KBM-7 (cell line): Measurements from ENCODE around the gene CPXM2.

Source experiments
- DNase-seq: peaks from one replicate; pipeline ENCODE4 v3.0.0-alpha.2; 2015
- in situ Hi-C: fragments of 300-500 bp; cut with MboI; formaldehyde crosslinking; loops from 2 replicates; pipeline ENCODE4 v1.14.3; 2020; ENCODE audit warnings: low sequenced_read_pairs, low pct_unique_long_range_greater_than_20kb, mixed read lengths

The CPXM2 gene

DNA sequence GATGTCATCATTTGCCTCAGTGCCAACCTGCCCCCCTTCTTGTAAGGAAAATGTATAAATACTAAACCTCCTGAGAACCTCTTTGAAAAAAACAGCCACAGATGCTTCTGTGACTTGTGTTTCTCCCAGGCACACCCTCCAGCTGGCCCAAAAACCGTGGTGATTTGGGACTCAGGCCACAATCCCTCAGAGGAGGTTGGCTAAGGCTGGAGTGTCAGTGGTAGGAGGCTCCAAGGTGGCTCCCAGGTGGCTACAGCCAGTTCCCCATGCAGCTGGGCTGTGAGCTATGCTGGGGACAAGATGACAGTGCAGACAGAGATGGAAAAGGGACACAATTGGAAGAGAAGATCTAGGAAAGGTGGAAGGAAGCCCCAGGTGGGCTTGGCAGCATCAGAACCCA is 104.7 kb downstream of the CPXM2 start:
- no peak for DNase-seq
- in situ Hi-C loops = no loop called here

DNA sequence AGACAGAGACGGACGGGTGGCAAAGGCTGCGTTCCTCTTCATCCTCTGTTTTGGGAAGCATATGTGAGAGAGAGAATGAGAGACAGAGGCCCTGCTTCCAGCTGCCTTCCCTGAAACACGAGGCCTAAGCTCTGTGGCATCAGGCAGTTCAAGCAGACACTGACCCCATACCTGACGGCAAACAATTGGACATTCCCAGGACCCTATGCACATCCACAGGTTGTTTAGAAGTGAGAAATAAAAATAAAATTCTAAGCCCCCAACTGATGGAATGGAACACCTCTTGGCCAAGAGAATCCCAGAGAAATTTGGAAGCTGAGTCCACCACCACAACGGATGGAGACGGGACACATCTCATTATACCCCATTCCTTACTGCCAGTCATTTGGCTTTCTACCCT is 105.3 kb downstream of the CPXM2 start:
- no peak for DNase-seq

DNA sequence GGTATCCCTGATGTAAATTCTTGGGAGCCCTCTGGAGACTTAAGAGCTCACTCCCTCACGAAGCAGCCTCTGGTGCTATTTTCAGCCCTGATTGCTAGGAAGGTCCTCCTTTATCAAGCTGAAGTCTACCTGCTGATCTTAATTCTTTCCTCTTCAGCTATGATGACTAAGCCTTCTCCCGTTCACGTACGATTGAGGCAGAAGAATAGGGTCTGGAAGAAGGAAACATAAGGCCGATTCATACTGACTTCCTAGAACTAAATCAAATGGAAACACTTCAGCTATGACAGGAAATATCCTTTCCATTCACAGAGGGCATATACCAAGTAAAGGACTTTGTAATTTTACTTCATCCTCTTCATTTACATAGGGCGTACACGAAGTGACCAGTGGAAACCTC is 107.0 kb downstream of the CPXM2 start:
- in situ Hi-C loops = no loop called here
- DNase-seq = no peak

More for the DNA sequence above, 105.3 kb downstream of the CPXM2 start:
- in situ Hi-C loops = no loop called here

DNA sequence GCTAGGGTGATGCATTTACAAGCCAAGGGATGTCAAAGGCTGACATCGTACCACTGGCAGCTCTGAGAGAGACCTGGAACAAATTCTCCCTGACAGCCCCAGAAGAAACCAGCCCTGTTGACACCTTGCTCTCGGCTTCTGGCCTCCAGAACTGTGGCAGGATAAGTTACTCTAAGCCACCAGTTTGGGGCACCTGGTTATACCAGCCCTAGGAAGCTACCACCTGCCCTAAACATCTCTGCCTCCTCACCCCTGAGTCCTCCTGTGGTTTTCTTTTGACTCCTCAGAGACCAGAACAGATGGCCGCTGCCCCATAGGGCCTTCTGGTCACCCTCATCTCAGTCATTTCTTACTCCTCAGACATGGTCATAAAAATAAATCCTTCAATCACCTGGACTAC is 107.4 kb downstream of the CPXM2 start:
- DNase-seq = no peak
- in situ Hi-C loops = no loop called here

DNA sequence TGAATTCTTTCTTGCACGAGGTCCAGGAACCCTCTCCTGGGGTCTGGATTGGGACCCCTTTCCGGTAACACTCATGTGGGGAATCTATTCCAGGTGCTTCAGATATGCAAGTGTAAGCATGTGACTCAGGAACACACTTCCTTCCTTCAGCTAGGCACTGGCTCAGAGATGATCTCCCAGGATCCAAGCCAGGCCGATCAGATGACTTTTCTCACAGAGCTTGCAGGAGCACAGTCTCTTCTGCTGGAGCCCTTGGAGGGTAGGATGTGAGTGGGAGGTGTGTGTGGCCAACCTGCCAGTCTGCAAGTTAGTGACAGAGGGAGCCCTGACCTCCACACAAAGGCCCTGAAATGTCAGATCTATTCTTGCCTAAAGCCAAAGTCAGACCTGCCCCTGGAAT is 108.3 kb downstream of the CPXM2 start:
- in situ Hi-C loops = no loop called here
- no peak for DNase-seq

DNA sequence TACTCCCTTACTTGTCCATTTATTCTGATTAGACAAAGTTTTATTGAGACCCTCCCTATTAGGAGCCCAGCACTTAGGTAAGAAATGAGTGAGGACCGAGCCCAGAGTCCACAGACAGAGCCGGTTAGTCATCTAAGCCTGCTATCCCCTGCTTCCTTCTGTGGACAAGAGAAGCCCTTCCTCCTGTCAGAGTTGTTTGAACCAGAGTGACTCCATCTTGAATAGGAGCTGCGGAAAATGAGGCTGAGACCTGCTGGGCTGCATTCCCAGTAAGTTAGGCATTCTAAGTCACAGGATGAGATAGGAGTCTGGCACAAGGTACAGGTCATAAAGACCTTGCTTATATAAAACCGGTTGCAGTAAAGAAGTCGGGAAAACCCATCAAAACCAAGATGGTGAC is 109.1 kb downstream of the CPXM2 start:
- no peak for DNase-seq
- in situ Hi-C loops = no loop called here

DNA sequence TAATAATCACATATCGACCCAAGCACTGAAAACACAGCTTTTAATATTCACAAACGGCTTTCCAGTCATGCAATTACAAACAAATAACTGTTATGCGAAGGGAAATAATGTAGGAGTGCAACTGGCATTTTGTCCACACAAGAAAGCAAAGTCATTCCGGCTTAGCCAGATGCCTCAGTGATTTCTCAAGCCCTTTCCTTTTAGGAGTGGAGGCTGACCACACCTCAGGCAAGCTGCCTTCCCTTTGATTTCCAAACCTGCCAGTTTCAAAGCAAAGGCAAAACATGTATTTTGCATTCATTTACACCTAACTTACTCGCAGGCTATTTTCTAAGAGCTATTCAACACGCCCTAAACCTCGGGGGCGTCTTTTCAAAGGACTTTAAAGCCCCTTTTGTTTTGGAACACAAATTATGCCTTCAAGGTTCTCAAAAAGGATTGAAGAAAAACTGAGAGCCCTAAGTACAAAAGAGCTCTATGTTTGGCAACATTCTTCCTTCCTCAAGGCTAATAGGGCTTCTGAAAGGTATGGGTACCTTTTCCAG is 109.6 kb downstream of the CPXM2 start:
- DNase-seq = no peak
- in situ Hi-C loops = no loop called here

DNA sequence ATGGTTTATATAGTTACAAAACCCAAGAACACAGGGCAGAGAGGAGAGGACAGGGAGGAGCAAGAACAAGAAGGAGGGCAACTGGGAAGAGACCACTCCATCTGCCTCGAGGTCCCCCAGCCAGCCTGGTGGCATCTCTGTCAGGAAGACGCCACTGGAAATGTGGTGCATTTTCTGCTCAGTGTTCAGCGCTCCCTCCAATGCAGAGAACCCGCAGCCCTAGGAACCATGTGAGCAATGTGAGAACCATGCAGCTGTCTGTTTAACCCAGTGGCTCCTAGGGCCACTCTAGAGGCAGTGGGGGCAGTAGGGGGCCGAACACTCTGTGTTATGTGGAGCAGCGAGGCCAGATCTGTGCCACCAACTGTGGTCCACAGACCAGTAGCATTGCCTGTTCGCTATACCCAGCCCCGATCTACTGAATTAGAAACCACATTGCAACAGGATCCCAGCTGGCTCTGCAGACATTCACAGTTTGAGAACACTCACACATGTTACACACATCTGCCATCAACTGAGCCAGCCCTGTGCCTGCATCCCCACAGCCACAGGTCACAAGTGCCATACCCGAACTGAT is 110.2 kb downstream of the CPXM2 start:
- in situ Hi-C loops = no loop called here
- DNase-seq = no peak

DNA sequence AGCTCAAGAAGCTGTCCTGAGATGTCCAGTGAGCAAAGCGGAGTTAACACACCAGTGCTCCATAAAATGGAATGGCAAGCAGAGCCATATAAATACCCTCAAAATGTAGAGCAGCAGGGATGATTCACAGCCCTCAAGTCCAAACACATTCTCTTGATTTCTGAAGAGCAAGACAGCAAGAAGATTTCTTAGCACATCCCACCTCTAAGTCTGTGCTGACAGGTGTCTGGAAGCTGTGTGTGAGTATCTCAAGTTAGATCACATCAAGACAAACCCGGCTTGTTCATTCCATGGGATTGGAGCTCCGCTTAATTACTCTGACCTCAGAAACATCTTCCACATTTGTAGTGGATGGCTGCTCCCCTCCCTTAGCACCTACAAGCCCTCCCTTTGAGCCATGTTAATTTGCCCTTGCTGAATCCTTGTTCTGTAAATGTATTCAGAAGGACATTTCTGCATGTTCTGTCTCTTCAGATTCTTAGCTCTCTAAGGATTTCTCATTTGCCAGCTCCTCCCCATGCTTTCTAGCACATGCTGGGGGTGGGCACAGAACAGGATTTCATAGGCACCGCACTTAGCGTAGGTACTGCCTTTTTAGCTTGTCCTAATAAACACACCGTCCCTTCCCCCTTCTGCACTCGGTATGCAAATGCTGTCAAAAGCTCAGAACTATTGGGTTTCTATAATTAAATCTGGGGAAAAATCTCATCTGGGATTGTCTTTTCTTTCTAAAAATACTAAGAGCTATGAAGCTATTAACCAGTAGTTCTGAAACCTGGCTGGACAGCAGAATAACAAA is 112.7 kb downstream of the CPXM2 start:
- no peak for DNase-seq
- in situ Hi-C loops = no loop called here

DNA sequence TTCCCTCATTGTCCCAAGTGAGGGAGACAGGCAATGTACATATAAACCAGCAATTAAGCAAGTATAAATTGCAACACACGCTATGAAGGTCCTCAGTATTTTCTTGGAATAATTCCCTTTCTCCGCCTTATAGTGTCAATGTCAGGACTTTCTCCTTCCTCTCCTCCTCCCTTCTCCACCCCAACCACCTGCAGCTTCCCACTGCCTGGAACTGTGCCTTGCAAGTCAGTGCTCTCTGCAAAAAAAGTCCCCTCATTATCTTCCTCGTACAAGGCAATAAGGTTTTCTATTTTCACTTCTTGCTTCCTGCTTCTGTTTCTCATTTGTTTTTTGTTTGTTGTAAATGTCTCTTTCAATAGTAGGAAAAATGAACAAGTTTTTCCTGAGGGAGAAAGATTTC is 113.7 kb downstream of the CPXM2 start:
- in situ Hi-C loops = no loop called here
- no peak for DNase-seq

DNA sequence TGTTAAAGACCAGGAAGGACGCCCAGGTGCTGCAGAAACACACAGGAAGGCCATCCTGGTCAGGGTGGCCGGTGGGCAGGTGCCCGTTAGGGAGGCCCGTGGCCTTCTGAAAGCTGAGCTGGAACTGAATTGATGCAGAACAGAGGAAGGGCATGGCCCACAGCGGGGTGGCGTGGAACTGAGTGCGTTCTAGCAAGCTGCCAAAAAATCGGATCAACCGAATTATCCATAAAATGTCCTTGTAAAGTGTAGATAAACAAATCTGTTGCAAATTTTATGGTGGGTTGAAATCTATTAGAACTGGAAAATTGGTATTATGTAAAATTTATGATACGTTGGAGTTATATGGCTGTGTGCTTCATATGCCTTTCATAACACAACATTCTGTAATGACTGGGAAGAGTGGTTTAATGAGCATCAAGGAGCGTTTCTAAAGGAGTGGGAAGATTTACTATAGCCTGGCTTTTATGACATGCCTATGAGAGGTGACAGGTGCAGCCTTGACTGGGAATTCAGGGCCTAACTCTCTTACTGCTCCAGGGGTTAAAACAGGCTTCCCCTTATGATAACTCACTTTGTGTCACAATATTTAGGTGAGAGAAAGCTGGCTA is 117.4 kb downstream of the CPXM2 start:
- DNase-seq = no peak
- in situ Hi-C loops = no loop called here

DNA sequence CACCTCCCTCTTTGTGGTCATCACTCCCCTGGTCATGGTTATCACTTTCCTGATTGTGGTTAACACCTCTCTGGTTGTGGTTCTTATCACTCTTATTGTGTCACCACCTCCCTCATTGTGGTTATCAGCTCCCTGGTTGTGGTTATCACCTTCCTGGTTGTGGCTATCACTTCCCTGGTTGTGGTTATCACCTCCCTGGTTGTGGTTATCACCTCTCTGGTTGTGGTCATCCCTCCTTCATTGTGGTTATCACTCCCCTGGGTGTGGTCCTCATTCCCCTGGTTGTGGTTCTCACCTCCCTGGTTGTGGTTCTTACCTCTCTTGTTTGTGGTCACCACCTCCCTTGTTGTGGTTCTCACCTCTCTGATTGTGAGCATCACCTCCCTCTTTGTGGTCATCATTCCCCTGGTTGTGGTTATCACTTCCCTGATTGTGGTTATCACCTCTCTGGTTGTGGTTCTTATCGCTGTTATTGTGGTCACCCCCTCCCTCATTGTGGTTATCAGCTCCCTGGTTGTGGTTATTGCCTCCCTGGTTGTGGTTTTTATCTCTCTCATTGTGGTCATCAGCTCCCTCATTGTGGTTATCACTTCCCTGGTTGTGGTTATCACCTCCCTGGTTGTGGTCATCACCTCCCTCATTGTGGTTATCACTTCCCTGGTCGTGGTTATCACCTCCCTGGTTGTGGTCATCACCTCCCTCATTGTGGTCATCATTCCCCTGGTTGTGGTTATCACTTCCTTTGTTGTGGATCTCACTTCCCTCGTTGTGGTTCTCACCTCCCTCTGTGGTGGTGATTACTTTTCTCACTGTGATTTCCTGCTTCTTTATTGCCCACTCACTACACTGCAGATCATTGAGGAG is 118.7 kb downstream of the CPXM2 start:
- peak; percentile 3 for DNase-seq
- in situ Hi-C loops = no loop called here

DNA sequence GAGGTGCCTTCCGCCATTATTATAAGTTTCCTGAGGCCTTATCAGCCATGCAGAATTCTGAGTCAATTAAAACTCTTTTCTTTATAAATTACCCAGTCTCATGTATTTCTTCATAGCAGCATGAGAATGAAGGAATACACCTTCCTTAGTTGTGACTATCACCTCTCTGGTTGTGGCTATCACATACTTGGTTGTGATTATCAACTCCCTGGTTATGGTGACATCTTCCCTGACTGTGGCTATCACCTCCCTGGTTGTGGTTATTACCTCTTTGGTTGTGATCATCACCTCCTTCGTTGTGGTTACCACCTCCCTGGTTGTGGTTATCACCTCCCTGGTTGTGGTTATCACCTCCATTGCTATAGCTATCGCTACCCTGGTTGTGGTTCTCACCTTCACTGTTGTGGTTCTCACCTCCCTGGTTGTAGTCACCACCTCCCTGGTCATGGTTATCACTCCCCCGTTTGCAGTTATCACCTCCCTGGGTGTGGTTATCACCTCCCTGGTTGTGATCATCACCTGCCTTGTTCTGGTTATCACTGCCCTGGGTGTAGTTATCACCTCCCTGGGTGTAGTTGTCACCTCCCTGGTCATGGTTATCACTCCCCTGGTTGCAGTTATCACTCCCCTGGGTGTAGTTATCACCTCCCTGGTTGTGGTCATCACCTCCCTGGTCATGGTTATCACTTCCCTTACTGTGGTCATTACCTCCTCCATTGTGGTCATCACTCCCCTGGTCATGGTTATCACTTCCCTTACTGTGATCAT is 119.5 kb downstream of the CPXM2 start:
- in situ Hi-C loops = no loop called here

DNA sequence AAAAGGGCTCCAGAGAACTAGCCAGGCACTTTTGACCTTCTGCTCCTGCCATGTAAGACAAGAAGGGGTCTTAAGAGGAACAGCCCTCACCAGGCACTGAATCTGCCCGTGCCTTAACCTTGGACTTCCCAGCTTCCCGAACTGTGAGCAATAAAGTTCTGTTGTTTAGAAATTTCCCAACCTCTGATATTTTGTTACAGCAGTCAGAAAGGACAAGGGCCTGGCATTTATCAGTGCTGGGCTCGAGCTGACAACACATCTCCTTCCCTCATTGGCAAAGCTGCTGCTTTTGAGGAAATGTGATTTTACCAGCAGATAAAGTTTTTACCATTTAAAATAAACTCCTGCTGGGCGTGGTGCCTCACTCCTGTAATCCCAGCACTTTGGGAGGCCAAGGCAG is 122.0 kb downstream of the CPXM2 start:
- in situ Hi-C loops = no loop called here
- DNase-seq = no peak

More for the DNA sequence above, 119.5 kb downstream of the CPXM2 start:
- peak; percentile 0 for DNase-seq

DNA sequence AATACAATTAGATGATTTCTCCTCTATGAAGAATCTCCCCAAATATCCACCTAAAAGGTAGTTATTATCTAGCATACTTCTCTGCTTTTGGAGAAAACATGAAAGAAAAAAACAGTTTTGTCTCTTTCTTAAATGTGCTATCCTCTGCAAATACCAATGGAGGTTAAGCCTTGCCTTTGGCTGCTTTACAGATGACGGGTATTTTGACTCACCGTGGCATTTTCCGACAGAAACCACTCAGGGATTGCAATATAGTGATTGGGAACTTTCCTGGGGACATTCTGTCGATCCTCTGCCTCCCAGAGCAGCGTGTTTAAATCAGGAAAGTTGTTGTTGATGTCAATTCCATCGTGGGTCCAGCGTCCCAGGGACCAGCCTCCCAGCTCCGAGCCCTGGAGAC is 124.8 kb downstream of the CPXM2 start:
- in situ Hi-C loops = no loop called here
- no peak for DNase-seq

DNA sequence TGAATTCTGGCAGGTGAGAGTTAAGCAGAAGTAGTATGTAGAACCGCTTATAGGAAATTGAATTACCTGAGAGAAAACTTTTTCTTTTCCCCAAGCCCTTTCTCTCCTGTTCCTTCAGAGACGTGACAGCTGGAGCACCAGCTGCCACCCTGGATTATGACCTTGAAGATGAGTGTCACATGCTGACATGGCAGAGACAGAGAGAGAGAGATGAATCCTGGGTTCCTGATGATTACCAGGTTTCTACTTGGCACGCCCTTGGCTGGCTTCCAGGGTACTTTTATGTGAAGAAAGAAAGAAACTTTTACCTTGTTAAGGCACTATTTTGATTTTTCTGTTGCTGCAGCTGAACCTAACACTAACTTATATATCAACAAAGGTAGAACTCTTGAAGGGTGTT is 125.6 kb downstream of the CPXM2 start:
- in situ Hi-C loops = no loop called here
- DNase-seq = no peak

DNA sequence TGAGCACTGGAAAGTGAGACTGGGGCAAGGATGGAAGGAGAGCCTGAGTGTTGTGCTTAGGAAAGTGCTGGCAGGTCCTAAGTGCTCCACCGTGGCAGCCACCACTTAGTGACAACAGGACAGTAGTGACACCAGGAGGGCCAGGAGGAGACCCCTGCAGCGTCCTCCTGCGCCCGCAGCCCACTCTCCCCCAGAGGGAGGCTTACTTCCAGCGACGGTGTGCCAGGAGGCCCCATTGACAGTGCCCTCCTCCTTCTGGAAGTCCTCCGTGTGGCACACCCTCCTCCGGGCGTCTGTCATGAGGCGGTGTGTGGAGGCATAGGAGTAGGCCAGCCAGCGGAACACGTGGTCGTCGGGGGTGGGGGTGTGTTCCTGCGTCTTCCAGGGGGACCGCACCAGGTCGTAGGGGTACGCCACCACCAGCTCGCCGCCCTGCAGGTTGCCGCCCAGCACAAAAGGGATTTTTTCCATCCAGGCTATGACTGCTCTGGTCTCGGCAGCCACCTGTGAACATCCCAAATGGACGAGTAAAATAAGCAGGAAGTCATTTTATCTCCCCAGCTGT is 129.9 kb downstream of the CPXM2 start:
- DNase-seq = no peak

DNA sequence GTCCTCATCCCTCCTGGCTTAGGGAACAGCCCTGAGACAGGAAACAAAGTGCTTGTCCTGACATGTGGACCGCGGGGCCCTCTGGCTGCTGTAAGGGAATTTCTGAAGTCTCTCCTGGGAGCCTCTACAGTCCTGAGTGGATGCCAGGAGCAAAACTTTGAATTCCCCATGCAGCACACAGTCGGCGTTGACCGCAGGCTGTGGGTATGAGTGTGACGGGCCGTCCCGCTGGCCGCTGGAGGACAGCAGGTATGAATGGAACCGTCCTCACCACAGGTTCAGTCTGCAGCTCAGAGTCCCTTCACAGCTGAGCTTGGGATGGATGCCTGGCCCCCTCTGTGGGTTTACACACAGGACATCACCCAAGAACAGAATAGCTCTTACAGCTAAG is 130.6 kb downstream of the CPXM2 start:
- in situ Hi-C loops = no loop called here
- DNase-seq = no peak

More for the DNA sequence above, 129.9 kb downstream of the CPXM2 start:
- in situ Hi-C loops = no loop called here
